Progenitor cell of endocrine pancreas (in vitro differentiated cells): Measurements from ENCODE around the gene LDHB. TPM values are rescaled to one million over a fixed set of nuclear protein-coding genes. Genes with fewer than 3 reads are reported as not detected.

Experiments used
- DNase-seq: peaks from one replicate; pipeline ENCODE4 v3.0.0; 2021; ENCODE audit warnings: low spot score; ENCODE audit not compliant: unreplicated experiment
- H3K27ac Mint-ChIP-seq: 2 replicates; pipeline ENCODE4 v1.8.0; 2021; ENCODE audit warnings: mild to moderate bottlenecking, moderate library complexity, mixed read lengths
- H3K27me3 Mint-ChIP-seq: 2 replicates; pipeline ENCODE4 v1.8.0; 2021; ENCODE audit warnings: mixed read lengths
- H3K36me3 Mint-ChIP-seq: 2 replicates; pipeline ENCODE4 v1.8.0; 2022; ENCODE audit warnings: mixed read lengths; ENCODE audit not compliant: insufficient read depth
- H3K4me1 Mint-ChIP-seq: 2 replicates; pipeline ENCODE4 v1.8.0; 2021; ENCODE audit warnings: low read depth, mixed read lengths
- H3K4me3 Mint-ChIP-seq: 2 replicates; pipeline ENCODE4 v1.8.0; 2021; ENCODE audit warnings: low read depth, mild to moderate bottlenecking, moderate library complexity, mixed read lengths
- H3K9me3 Mint-ChIP-seq: 2 replicates; pipeline ENCODE4 v1.8.0; 2021; ENCODE audit warnings: low read depth, mixed read lengths
- CTCF ChIP-seq: fragments of 200-600 bp; sonication (generic); IDR thresholded peaks from one replicate; pipeline ENCODE4 v1.5.0; 2021; ENCODE audit warnings: antibody characterized with exemption, mild to moderate bottlenecking; ENCODE audit not compliant: unreplicated experiment
- total RNA-seq: library from RNA; stranded (reverse); gene quantifications from 2 replicates; pipeline ENCODE4 v1.2.1, GENCODE V29; 2021

LDHB gene
- total RNA-seq, 1 donor from 2014 or later, result 1,628 TPM

DNA sequence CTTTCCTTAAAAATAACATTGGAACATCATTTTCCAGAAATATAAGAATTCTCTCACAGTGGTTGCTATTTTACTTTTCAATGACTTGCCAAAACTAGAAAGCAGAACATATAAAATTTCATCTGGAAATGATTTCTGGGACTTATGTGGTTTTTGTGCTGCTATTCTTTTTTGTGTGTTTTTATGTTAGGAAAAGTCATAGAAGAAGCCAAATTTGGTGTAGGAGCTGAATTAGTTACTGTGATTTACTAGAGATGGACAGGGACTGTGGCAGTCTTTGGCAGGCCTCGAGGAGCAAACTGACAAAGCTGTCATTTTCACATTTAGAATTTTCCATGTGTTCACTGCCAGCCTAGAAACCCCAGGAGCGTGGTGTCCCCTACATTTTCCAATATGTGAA lies 38.3 kb upstream of the LDHB start:
- Mint-ChIP-seq H3K4me1 (peaks cover 1% of the 10 kb centered on the region), H3K36me3 (no peaks in the 10 kb centered on the region), H3K9me3 (peaks cover 7% of the 10 kb centered on the region), H3K27me3 (peaks cover 3% of the 10 kb centered on the region), H3K4me3 (no peak overlapping the region), H3K27ac (no peak overlapping the region)
- no peak for DNase-seq
- no peak for TF ChIP-seq CTCF

DNA sequence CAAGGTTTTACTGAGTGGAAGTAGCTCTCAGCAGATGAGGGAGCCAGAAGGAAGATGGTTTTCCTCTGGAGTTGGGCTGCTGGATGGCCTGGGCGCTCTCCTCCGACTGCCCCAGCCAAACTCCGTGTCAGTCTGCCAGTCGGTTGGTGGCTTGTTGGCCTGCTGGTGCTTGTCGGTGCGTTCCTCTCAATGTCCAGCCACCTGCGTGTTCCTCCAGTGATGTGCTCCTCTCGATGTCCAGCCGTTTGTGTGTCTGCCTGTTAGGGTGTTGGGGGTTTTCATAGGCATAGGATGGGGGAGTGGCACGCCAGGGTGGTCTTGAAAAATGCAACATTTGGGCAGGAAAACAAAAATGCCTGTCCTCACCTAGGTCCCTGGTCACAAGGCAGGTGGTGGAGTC lies 37.0 kb upstream of the LDHB start:
- H3K9me3 Mint-ChIP-seq, result peaks cover 14% of the 10 kb centered on the region
- H3K27me3 Mint-ChIP-seq, result no peaks in the 10 kb centered on the region
- H3K27ac Mint-ChIP-seq, result no peak overlapping the region

DNA sequence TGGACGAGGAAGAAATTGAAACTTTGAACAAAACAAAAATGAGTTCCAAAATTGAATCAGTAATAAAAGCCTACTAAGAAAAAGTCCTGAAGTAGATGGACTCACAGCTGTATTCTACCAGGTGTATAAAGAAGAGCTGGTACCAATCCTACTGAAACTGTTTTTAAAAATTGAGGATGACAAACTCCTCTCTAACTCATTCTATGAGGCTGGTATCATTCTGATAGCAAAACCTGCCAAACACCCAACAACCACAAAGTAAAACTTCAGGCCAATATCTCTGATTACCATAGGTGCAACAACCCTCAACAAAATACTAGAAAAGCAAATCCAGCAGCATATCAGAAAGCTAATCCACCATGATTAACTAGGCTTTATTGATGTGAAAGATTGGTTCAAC lies 33.9 kb upstream of the LDHB start:
- H3K4me1 Mint-ChIP-seq, result no peaks in the 10 kb centered on the region
- H3K4me3 Mint-ChIP-seq, result no peak overlapping the region
- H3K27me3 Mint-ChIP-seq, result no peaks in the 10 kb centered on the region
- peaks cover 24% of the 10 kb centered on the region for H3K9me3 Mint-ChIP-seq
- DNase-seq, result no peak
- peaks cover 5% of the 10 kb centered on the region for H3K36me3 Mint-ChIP-seq
- no peak overlapping the region for H3K27ac Mint-ChIP-seq
- no peak for TF ChIP-seq CTCF

More for the DNA sequence above, 37.0 kb upstream of the LDHB start:
- H3K36me3 Mint-ChIP-seq, result peaks cover 2% of the 10 kb centered on the region
- H3K4me1 Mint-ChIP-seq, result peaks cover 1% of the 10 kb centered on the region
- no peak overlapping the region for H3K4me3 Mint-ChIP-seq
- TF ChIP-seq CTCF, result no peak
- DNase-seq, result no peak

GRCh38 chr12:21690704-21691368 lies 33.2 kb upstream of the LDHB start:
- TF ChIP-seq CTCF, result no peak
- peaks cover 5% of the 10 kb centered on the region for H3K36me3 Mint-ChIP-seq
- H3K27ac Mint-ChIP-seq, result no peak overlapping the region
- no peak overlapping the region for H3K4me3 Mint-ChIP-seq
- no peaks in the 10 kb centered on the region for H3K4me1 Mint-ChIP-seq
- H3K9me3 Mint-ChIP-seq, result peaks cover 24% of the 10 kb centered on the region
- no peaks in the 10 kb centered on the region for H3K27me3 Mint-ChIP-seq
- DNase-seq, result no peak

GRCh38 chr12:21683115-21683514 lies 25.5 kb upstream of the LDHB start:
- DNase-seq, result no peak
- no peak overlapping the region for H3K4me3 Mint-ChIP-seq
- H3K4me1 Mint-ChIP-seq, result peaks cover 17% of the 10 kb centered on the region
- peaks cover 4% of the 10 kb centered on the region for H3K27me3 Mint-ChIP-seq
- TF ChIP-seq CTCF, result no peak
- no peaks in the 10 kb centered on the region for H3K9me3 Mint-ChIP-seq
- H3K36me3 Mint-ChIP-seq, result no peaks in the 10 kb centered on the region
- H3K27ac Mint-ChIP-seq, result no peak overlapping the region
